HG03575 (cell line): ENCODE measurements around the gene GPBAR1.
"Not testable (repeated sequence)": the region's sequence is repeated elsewhere in the genome, so short reads cannot be mapped to it uniquely, and the experiment has no call there.

Experiments used
- ATAC-seq: cut with Tn5 transposase; IDR thresholded peaks from one replicate; pipeline ENCODE4 v1.9.1; 2021; ENCODE audit not compliant: unreplicated experiment, insufficient number of reproducible peaks, low FRiP score; ENCODE audit errors: extremely low read depth

Gene GPBAR1

DNA sequence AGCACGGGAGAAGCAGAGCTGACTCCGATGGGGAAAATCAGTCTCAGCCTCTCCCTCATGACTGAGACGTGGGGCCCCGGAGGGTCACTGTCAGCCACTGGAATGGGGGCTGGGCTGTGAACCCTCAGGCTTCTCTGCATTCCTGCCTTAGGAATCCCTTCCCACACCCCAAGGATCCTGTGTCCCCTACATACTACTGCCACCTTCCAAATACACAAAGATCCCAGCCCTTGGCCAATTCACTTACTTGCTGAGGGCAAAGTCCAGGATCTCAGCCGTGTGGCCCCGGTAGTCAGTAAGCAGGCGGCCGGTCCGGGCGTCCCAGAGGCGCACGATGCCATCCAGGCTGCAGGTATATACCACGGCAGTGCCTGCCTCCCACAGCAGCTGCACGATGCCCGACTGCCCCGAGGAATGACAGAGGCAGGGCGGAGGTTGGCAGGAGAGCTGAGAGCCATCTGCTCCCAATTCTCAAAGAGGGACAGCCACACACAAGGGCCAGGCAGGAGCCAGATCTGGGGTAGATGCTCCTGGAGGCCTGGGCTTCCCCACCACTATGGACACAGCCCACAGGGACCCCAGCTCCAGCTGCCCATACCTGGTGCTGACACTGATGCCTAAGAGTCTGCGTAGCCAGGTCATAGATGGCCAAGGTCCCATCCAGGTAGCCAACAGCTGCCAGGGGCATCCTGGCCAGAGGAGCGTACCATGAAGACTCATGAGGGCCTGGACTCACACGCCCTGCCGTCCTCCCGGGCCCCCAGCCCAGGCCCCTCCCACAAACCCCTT is 4.2 kb downstream of the GPBAR1 start:
- no peak for ATAC-seq

DNA sequence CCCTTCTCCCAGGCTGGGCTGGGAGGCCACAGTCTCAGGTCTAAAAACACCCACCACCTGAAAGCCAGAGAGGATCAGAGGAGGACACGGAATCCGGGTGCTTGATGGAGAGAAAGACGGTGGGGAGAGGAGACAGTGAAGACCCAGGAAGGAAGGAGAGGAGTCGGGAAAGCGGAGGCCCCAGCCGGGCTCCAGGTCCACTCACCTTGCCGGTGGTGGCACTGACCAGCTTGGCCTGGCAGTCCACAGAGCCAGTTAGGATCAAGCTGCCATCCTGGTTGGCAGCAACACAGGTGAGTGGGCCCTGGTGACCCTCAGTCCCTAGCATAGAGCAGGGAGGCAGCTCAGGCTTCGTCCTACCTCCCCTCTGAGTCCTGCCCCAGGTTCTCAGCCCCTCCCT is 4.8 kb downstream of the GPBAR1 start:
- ATAC-seq: no peak

DNA sequence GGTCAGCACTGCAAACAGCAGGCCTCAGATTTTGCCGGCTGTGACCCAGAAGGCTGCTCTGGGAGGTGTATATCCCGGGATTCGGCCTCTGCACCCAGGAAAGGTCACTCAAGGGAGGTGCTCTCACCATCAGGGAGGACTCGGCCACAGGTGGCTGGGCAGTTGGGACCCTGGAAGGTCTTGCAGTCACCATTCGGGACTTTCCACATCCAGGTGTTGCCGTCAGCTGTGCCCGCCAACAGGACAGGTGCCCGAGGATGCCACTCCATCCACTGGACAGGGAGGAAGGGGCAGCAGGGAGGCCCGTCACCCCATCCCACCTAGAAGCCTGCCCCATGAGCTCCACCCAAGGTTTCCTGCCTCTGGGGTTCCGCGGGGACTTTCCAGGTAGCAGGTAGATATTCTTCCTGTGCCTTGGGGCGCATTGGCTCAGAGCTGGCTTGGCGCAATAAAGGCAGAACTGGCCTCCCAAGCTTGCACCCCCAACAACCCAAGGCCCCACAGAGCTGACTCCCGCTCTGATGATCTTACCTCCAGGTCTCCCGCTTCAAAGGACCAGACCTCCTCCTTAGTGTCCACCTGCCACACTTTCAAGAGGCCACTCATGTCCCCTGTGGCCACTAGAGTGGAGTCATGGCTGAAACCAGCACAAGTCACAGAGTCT is 5.6 kb downstream of the GPBAR1 start:
- ATAC-seq: no peak

DNA sequence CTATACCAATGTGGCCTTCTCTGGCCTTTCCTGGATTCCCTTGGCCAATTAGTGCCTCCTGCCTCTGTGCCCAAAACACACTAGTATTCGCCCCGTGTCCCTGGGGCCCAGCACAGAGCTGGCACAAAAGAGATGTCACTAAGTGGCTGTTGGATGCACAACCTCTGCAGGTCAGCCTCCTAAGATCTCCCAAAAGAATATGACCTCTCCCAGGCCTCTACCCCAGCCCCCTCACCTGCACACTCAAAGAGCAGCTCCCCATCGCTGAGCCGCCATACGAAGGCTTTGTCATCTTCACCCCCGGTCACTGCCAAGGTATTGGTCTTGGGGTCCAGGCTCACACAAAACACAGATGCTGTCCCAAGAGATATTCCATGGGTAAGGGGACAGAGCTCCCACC is 6.4 kb downstream of the GPBAR1 start:
- ATAC-seq: no peak

DNA sequence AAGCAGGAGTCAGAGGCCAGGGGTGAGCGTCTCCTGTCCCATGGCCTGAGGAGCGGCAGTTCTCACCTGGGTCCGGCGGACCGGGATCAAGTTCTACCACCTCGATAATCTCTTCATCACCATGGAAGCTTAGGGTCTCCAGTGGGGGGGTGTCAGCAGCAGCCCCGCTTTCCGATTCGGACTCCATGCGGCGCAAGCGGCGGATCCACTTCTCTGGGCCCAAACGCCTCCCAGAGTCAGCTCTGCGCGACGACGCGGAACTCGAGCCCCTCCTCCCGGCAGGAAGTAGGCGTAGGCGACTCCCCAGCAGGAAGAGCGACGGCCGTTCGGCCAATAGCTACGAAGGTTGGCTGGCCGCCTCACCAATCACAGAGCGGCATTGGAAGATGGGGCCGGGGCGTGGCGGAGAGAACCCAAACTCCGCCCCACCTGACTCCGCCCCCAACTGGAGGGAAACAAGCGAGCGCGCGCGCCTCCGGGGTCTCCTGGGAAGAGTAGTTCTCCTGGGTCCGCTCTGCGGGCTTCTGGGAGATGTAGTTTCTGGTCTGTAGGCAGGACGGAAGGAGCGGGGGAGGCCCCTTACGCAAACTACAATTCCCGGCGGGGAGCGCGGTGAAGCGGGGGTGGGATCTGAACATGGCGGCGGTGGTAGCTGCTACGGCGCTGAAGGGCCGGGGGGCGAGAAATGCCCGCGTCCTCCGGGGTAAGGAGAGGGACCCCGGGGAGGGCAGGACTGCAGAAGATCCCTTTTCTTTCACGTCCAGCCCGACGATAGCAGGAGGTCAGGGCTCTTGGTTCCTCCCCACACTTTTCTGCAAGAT is 9.3 kb downstream of the GPBAR1 start, which contains the start of the genes AAMP and PNKD:
AAMP (minus strand) TSS at position 238 of the 821 bp plus-strand sequence; CDS start at position 187, 51 bp downstream.
PNKD (plus strand) TSS at position 620 of the 821 bp plus-strand sequence; CDS start at position 637, 17 bp downstream.
- peak; percentile 73 for ATAC-seq

DNA sequence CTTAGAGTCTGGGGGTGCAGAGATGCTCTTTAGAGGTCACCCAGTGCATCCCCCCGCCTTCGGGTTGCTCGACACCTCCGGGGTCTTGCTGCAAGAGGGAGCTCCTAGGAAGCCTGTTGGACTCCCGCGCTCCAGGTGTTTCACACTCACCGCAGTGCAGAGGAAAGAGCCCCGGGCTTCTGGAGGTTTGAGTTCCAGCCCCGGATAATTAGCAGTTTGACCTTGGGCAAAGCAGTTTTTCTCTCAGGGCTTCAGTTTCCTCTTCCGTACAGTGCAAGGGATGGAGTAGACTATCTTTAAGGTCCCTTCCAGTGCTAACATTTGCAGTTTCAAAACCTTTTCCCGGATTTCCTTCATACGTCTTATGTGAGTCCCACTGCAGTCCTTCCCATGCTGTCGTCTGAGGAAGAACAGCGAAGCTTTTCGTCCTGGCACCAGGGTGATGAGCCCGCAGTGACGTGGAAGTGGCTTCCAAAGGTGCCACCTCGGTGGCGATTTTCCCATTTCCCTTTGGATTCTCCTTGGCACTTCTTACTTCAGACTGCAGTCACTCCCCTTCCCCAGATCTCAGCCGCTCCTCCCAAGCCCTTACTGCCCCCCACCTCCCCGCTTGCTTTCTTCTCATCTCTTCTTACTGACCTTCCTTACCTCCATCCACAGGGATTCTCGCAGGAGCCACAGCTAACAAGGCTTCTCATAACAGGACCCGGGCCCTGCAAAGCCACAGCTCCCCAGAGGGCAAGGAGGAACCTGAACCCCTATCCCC is 10.1 kb downstream of the GPBAR1 start:
- no peak for ATAC-seq

DNA sequence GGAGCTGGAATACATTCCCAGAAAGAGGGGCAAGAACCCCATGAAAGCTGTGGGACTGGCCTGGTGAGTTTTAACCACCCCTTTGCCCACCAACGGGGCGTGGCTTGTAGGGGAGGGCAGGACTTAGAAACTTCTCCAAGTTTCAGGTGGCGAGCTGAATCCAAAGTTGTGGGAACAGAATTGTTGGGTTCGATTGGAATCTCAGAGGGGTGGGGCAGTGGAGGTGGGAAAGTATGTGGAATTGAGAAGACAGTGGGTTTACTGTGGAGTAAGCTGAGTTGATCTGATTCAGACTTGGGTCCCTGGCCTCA is 10.6 kb downstream of the GPBAR1 start:
- ATAC-seq: no peak

DNA sequence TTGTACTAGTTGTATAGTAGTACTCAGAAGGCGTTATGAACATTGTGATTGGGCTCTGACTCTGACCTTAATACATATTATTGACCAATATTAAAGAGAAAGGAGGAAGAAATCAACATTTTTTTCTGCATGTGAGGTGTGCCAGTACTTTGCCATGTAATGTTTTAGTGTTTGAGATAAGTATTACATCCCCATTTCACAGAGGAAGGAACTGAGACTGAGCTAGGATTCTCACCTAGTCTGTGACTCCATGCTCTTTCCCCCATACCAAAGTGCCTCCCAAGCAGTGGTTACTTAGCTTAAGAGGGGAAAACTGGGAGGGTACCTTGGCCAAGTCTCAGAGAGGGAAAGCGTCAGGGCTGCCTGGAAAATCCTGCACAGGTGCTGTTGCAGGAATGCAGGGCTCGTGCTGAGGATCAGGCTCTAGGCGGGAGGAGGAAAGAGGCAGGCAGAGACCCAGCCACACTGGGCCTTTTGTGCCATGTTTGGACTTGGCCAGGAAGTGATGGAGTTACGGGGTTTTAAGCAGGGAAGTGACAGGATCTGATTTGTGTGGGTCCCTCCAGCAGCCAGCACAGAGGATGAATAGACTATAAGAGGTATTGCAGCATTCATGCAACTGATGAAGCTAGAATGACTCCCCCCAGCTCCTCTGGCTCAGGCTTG is 11.2 kb downstream of the GPBAR1 start:
- ATAC-seq: no peak

DNA sequence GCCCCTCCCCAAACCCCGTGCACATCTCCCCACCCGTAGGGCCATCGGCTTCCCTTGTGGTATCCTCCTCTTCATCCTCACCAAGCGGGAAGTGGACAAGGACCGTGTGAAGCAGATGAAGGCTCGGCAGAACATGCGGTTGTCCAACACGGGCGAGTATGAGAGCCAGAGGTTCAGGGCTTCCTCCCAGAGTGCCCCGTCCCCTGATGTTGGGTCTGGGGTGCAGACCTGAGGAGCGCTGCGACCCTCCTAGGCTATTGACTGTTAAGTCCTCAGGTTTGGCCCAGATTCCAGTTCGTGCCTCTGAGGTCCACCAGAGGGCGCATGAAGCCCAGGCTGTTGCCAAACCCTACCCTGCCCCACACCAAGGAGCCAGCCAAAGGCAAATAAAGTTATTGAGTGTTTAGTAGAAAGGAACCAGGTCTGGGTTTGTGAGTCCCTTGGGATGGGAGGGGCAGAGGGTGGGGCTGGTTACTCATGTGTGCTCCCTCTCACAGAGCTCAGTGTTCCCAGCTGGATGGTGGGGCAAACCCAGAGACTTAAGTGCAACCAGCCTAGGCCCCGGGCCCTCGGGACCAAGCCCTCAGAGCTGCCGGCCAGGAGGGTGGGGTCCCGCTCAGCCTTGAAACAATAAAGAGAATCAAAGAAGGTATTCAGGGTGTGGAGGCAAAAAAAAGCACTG is 11.9 kb downstream of the GPBAR1 start:
- no peak for ATAC-seq

DNA sequence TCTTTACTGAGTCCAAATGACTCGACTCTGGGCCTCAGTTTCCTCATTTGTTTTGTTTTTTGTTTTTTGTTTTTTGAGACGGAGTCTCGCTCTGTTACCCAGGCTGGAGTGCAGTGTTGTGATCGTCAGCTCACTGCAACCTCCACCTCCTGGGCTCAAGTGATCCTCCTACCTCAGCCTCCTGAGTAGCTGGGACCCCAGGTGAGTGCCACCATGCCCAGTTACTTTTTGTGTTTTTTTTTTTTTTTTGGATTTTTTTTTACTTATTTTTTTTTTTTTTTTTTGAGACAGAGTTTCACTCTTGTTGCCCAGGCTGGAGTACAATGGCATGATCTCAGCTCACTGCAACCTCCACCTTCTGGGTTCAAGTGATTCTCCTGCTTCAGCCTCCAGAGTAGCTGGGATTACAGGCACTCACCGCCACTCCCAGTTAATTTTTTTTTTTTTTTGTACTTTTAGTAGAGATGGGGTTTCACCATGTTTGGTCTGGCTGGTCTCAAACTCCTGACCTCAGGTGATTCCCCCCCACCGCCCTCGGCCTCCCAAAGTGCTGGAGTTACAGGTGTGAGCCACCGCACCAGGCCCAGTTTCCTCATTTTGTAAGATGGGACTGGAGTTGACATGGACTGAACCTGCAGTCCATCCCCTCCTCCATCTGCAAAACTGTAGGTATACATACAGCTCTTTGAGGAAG is 12.5 kb downstream of the GPBAR1 start:
- ATAC-seq: not testable (repeated sequence)

DNA sequence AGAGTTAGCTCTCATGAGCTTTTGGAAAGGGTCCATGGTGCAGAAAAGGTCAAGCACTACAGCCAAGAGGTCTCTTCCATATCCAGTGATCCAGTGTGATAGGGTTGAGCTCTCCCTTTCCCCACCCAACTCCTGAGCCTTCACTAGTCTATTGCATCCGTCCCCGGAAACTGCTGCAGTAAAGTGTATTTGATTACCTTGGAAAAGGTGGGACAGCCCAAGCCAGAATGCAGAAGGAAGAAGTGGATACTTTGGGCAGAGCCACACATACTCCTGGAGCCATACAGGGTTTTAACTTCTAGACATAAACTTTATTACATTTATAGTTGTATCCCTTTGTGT is 13.1 kb downstream of the GPBAR1 start:
- no peak for ATAC-seq

DNA sequence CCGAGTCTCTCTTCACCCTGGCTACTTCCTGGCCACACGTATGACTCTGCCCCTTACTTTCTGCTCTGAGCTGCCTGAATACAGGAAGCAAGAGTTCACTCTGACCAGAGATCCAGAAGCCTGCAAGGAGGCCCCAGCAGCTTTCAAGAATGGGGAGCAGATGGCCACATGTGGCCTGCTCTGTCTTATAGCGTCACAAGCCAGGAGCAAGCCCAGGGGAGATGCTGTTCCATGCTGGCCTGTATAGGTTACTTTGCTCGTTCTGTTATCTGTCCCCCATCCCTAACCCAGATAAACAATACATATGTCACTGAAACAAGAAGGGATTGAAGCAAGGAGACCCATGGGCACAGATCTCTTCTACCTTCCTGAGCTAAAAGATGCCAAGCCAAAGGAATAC is 13.8 kb downstream of the GPBAR1 start:
- no peak for ATAC-seq

DNA sequence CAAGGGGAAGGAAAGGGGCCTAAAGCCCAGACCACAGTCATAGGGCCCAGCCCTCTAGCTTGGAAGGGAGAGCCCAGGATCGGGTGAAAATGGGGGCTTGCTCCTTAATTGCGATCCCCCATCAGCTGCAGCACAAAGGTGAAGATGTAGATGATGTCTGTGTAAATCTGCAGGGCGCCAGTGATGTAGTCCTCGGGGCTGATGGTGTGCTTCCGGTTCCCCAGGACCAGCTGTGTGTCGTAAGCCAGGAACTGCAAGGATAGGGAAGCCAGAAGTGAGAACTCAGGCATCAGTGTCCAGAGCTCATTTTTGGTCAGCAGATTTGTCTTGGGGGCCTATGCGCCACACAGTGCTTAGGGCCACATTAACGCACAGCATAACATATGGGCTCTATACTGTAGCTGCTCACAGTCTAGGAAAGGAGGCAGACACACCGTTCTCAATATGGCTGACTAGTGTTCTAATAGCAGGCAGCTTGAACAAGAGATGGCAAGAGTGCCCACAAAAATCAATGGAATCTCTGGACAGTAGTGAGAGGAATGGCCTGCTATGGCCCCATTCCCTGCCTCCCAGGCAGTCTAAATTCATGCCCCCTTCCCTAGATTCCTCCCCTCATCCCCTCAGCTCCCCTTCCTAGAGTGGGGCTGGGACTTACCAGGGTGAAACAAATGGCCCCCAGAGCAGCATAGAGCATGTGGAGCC is 14.7 kb downstream of the GPBAR1 start:
- ATAC-seq: no peak

DNA sequence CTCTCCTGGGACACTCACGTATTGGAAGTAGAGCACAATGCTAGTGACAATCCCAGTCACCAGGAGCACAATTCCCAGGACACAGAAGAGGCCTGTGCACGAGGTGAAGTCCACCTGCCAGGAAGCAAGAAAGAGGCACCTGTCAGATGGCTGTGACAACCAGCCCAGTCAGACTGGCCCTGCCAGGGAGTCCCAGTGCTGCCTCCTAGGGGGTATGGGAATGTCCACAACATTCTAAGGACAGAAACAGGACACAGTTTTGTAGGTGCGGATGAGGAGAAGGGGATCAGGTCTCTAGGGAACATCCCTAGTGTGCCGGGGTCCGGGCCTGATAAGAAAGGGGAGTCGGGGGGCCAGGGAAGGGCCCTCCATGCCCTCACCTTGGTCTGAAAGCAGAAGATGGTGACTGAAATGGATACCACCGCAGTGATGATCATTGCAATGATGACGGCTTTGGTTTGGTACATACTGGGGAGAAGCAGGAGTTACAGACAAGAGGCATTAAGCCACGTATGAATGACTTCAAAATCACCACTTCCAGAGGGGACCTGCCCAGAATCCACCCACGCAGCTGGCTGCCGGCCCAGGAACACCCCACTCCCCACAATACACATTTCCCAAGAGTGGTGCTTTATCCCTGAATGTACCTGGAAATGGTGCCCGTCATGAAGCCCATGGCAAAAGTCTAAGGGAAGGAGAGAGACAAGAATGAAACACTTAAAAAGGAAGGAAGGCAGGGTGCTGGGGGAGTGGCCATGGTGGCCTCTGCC is 16.4 kb downstream of the GPBAR1 start:
- ATAC-seq: no peak

DNA sequence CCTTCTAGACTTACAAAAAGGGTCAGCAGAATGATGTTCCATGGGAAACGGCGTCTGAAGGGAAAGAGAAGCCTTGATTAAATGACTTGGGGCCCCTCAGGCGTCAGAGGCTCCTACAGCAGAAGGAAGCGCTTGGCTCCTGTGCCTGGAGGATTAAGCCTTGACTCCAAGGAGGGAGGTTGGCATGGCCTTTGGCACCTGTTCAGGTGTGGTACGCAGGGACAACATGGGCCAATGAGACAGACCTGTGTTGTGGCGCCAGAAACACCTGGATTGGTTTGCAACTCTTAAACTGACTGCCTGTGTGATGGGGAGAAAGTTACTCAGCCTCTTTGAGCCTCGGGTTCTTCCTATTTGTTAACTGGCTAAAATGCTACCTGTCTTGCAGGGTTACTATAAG is 17.1 kb downstream of the GPBAR1 start:
- no peak for ATAC-seq

DNA sequence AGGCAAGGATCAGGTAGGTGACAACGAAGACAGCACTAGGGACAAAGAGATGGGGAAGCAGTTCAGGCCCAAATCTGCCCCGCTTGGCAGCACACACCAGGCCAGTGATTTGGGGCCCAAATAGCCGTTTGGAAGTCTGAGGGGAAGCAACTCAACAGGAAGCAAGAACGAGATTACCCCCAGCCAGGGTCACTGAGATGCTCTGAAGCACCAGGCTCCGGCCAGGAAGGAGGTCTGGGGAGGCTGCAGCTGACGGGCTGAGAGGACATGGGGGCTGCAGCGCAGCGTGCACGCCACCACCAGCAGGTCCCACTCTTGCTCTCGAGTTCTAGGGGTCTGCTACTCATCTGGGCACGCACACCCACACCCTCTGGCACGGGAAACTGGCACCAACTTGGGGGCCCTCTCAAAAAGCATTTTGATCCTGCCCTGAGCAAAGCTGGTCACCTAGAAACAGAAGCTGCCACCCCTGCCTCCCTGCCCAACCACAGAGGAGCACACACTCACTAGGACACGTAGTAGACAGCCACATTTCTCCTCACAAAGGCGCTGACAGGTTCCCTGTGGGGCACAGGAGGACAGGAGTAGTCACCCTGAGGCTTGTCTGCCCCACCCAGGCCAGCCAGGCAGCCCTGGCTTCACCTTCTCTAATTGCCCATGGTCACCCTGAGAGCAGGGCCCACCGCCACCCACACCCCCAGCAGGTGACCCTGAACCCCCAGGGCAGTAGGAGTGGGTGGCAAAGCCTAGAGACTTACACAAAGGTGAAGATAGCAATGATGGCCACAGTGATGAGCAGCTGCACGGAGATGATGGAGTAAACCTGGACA is 17.9 kb downstream of the GPBAR1 start:
- ATAC-seq: no peak
